ENCODE data around the gene FCHSD1.

FCHSD1 gene

GRCh38 chr5:141683596-141684141, 32.5 kb upstream of the FCHSD1 start:
- TF ChIP-seq, protein P1, sequence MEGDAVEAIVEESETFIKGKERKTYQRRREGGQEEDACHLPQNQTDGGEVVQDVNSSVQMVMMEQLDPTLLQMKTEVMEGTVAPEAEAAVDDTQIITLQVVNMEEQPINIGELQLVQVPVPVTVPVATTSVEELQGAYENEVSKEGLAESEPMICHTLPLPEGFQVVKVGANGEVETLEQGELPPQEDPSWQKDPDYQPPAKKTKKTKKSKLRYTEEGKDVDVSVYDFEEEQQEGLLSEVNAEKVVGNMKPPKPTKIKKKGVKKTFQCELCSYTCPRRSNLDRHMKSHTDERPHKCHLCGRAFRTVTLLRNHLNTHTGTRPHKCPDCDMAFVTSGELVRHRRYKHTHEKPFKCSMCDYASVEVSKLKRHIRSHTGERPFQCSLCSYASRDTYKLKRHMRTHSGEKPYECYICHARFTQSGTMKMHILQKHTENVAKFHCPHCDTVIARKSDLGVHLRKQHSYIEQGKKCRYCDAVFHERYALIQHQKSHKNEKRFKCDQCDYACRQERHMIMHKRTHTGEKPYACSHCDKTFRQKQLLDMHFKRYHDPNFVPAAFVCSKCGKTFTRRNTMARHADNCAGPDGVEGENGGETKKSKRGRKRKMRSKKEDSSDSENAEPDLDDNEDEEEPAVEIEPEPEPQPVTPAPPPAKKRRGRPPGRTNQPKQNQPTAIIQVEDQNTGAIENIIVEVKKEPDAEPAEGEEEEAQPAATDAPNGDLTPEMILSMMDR (IDR thresholded peaks at IDR 0.05; ENCODE audit: borderline replicate concordance, control extremely low read depth, extremely low read depth, insufficient read depth, missing control alignments), result no peak
- no peak for DNase-seq (ENCODE audit: low spot score)
- in situ Hi-C loops (cut with MboI; ENCODE audit: low sequenced_read_pairs, unreplicated experiment), result loop anchor here (25.0 kb wide), 1 partner anchor 454 kb away; no protein-coding TSS in a partner anchor

GRCh38 chr5:141681695-141682641, 30.8 kb upstream of the FCHSD1 start, which contains the start of gene ARAP3:
Gene ARAP3 (minus strand): TSS chr5:141682230. CDS start chr5:141680486, 1,744 bp downstream.
- TF ChIP-seq, protein P1 (IDR thresholded peaks at IDR 0.05; ENCODE audit: borderline replicate concordance, control extremely low read depth, extremely low read depth, insufficient read depth, missing control alignments), result no peak
- in situ Hi-C loops (cut with MboI; ENCODE audit: low sequenced_read_pairs, unreplicated experiment), result loop anchor here (25.0 kb wide), 1 partner anchor 455 kb away; no protein-coding TSS in a partner anchor
- DNase-seq (ENCODE audit: low spot score), result no peak

DNA sequence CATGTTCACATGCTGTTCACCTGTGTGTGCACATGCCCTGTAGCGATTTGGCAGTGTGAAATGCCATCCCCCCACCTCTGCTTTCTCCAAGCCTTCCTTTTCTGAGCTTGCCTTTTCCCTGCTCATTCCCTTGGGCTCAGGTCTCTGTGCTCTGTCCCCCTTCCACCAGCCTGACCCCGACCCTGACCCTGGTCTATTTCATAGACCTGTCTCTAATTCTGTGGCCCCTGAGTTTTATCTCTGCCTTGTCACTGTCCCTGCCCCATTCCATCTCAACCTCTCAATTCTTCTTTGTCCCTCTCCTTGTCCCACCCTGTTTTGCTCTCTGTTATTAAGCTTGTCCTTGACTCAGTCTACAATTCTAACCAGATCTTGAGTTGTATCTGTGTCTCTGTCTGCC, 30.1 kb upstream of the FCHSD1 start:
- TF ChIP-seq, protein P1 (IDR thresholded peaks at IDR 0.05; ENCODE audit: borderline replicate concordance, control extremely low read depth, extremely low read depth, insufficient read depth, missing control alignments), result no peak
- in situ Hi-C loops (cut with MboI; ENCODE audit: low sequenced_read_pairs, unreplicated experiment), result loop anchor here (25.0 kb wide), 1 partner anchor 456 kb away; no protein-coding TSS in a partner anchor
- no peak for DNase-seq (ENCODE audit: low spot score)

GRCh38 chr5:141680751-141681201, 29.6 kb upstream of the FCHSD1 start:
- in situ Hi-C loops (cut with MboI; ENCODE audit: low sequenced_read_pairs, unreplicated experiment), result loop anchor here (25.0 kb wide), 1 partner anchor 457 kb away; no protein-coding TSS in a partner anchor
- TF ChIP-seq, protein P1 (IDR thresholded peaks at IDR 0.05; ENCODE audit: borderline replicate concordance, control extremely low read depth, extremely low read depth, insufficient read depth, missing control alignments), result no peak
- DNase-seq (ENCODE audit: low spot score), result no peak

DNA sequence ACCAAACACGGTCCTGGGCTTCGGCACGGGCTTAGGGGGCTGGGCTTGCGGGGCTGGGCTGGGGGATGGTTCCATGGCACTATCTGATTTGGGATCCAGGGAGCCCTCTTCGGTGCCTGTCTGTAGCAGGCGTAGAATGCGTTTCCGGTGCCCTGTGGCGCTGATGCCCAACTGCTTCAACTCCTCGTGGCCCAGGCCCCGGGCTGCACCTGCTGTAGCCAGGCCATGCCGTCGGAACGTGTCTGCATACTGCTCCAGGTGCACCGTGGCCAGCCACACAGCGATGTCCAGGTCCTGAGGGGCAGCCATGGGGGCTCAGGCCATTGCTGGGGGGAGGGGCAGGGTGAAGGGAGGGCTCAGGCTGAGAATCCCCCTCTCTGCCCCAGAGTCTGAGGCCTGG, 29.0 kb upstream of the FCHSD1 start:
- TF ChIP-seq, protein P1 (IDR thresholded peaks at IDR 0.05; ENCODE audit: borderline replicate concordance, control extremely low read depth, extremely low read depth, insufficient read depth, missing control alignments), result no peak
- in situ Hi-C loops (cut with MboI; ENCODE audit: low sequenced_read_pairs, unreplicated experiment), result loop anchor here (25.0 kb wide), 1 partner anchor 457 kb away; no protein-coding TSS in a partner anchor

GRCh38 chr5:141677415-141677814, 26.2 kb upstream of the FCHSD1 start:
- DNase-seq (ENCODE audit: low spot score), result no peak
- TF ChIP-seq, protein P1 (IDR thresholded peaks at IDR 0.05; ENCODE audit: borderline replicate concordance, control extremely low read depth, extremely low read depth, insufficient read depth, missing control alignments), result no peak

More for the DNA sequence above, 29.0 kb upstream of the FCHSD1 start:
- DNase-seq (ENCODE audit: low spot score), result no peak

More at GRCh38 chr5:141677415-141677814, 26.2 kb upstream of the FCHSD1 start:
- in situ Hi-C loops (cut with MboI; ENCODE audit: low sequenced_read_pairs, unreplicated experiment), result loop anchor here (25.0 kb wide), 1 partner anchor 460 kb away; no protein-coding TSS in a partner anchor

Data from GM13976 (cell line).